K562 (cell line): ENCODE results near the gene HS3ST4. TPM values are rescaled to one million over a fixed set of nuclear protein-coding genes. Genes with fewer than 3 reads are reported as not detected.

ENCODE experiments used
- ATAC-seq: fragments of 200-7000 bp; cut with Tn5 transposase; 3 replicates; pipeline ENCODE4 v1.9.1; 2020; ENCODE audit warnings: moderate library complexity
- BruUV-seq: library from RNA; stranded (reverse); fragments of 400-500 nt; replicated peaks from 2 replicates; lab custom pipeline; 2021; lab: Mats Ljungman, UMichigan
- CTCF ChIA-PET: fragments of 300-600 bp; formaldehyde crosslinking; extraction: SDS; loops from one replicate; lab custom pipeline; 2021; ENCODE audit warnings: low intra/inter-chr PET ratio; lab: Yijun Ruan, JAX
- POLR2A ChIA-PET: fragments of 300-600, 350-650 bp; sonication (Branson Sonifier 250); formaldehyde crosslinking; extraction: SDS; loops from one replicate; lab custom pipeline; 2021; ENCODE audit warnings: antibody characterized with exemption, inconsistent platforms; lab: Yijun Ruan, JAX
- DNase-seq, 4 experiments: peaks; one replicate each; pipeline versions ENCODE4 v3.0.0 to v3.0.0-alpha.2; 2011 to 2018; ENCODE audit warnings: low spot score in 3 of 4, mixed read lengths in 3 of 4; ENCODE audit errors: extremely low read depth in 1 of 4
- FAIRE-seq: peaks from 2 replicates; lab custom pipeline; 2011; peaks lifted over from hg19 to GRCh38; lab: Jason Lieb, UNC
- H2AFZ ChIP-seq: 2 replicates; pipeline ENCODE4 v1.6.0; 2011; ENCODE audit warnings: low read depth, low read length, control low read depth, inconsistent platforms
- H3K27ac ChIP-seq: fragments of 200-600 bp; 3 replicates; pipeline ENCODE4 v1.8.0; 2011; ENCODE audit warnings: low read depth, mild to moderate bottlenecking, control low read depth, inconsistent platforms, low read length, moderate library complexity, mixed read lengths; ENCODE audit errors: extremely low read depth
- H3K27me3 ChIP-seq, 2 experiments: fragments of 300-600 bp in 1 of 2; 2 replicates in 1 of 2; 3 replicates in 1 of 2; pipeline versions ENCODE4 v1.6.0 to v1.8.0; 2011; ENCODE audit warnings: inconsistent platforms in 2 of 2, low read length in 2 of 2, mild to moderate bottlenecking in 1 of 2, mixed read lengths in 1 of 2, moderate library complexity in 1 of 2; ENCODE audit not compliant: control insufficient read depth in 2 of 2, insufficient read depth in 2 of 2
- H3K36me3 ChIP-seq: fragments of 300-600 bp; 3 replicates; pipeline ENCODE4 v1.8.0; 2011; ENCODE audit warnings: mild to moderate bottlenecking, low read length, inconsistent platforms; ENCODE audit not compliant: control insufficient read depth, insufficient read depth
- H3K4me1 ChIP-seq, 2 experiments: fragments of 200-600 bp in 1 of 2; replicated peaks in 1 of 2; 2 replicates in 1 of 2; 3 replicates in 1 of 2; pipeline versions ENCODE4 v1.5.1 to v1.8.0; 2011; ENCODE audit warnings: inconsistent platforms in 2 of 2, low read length in 2 of 2, mild to moderate bottlenecking in 1 of 2, mixed read lengths in 1 of 2, moderate library complexity in 1 of 2; ENCODE audit not compliant: control insufficient read depth in 2 of 2, insufficient read depth in 2 of 2
- H3K4me2 ChIP-seq: 2 replicates; pipeline ENCODE4 v1.6.1; 2011; ENCODE audit warnings: low read length, control low read depth, inconsistent platforms, mixed read lengths; ENCODE audit not compliant: insufficient read depth
- H3K4me3 ChIP-seq: fragments of 200-600 bp; sonication (generic), shearing (Covaris generic); 2 replicates; pipeline ENCODE4 v1.5.1; 2016; ENCODE audit warnings: control low read depth, inconsistent platforms
- H3K79me2 ChIP-seq: fragments of 200-600 bp; 3 replicates; pipeline ENCODE4 v1.8.0; 2011; ENCODE audit warnings: low read length, inconsistent platforms; ENCODE audit not compliant: control insufficient read depth, insufficient read depth
- H3K9ac ChIP-seq, 2 experiments: 2 replicates each; pipeline versions ENCODE4 v1.6.0 to v1.6.1; 2011; ENCODE audit warnings: low read depth in 2 of 2, low read length in 2 of 2, control low read depth in 1 of 2, inconsistent platforms in 1 of 2, mild to moderate bottlenecking in 1 of 2, mixed read lengths in 1 of 2; ENCODE audit not compliant: insufficient read depth in 1 of 2
- H3K9me1 ChIP-seq: one replicate; pipeline ENCODE4 v1.6.0; 2011; ENCODE audit warnings: inconsistent platforms, mild to moderate bottlenecking, low read length, moderate library complexity; ENCODE audit not compliant: control insufficient read depth, insufficient read depth
- H3K9me3 ChIP-seq: replicated peaks from 2 replicates; pipeline ENCODE4 v1.5.1; 2011; ENCODE audit warnings: low read depth, low read length, inconsistent platforms; ENCODE audit not compliant: control insufficient read depth, insufficient read depth
- H4K20me1 ChIP-seq: replicated peaks from 2 replicates; pipeline ENCODE4 v1.6.1; 2011; ENCODE audit warnings: low read length, inconsistent platforms, mixed read lengths; ENCODE audit not compliant: control insufficient read depth, insufficient read depth
- CREB5 ChIP-seq: fragments of 250-450 bp; sonication (Bioruptor Pico); IDR thresholded peaks from 2 replicates; pipeline ENCODE4 v1.5.0; 2020; ENCODE audit warnings: mild to moderate bottlenecking
- ELF4 ChIP-seq: fragments of 450-650 bp; formaldehyde crosslinking; IDR thresholded peaks from 2 replicates; pipeline ENCODE4 v1.4.0; 2022; ENCODE audit warnings: missing genetic modification characterization
- GABPA ChIP-seq: fragments of 200-800 bp; sonication (Bioruptor generic); conservative IDR thresholded peaks from 2 replicates; pipeline ENCODE4 v1.6.1; 2016; ENCODE audit warnings: low read depth, missing genetic modification characterization, missing compliant biosample characterization
- KAT8 ChIP-seq: fragments of 450-650 bp; IDR thresholded peaks from 2 replicates; pipeline ENCODE4 v1.6.1; 2016; ENCODE audit warnings: low read depth, mild to moderate bottlenecking
- PREB ChIP-seq: sonication (generic); formaldehyde crosslinking; IDR thresholded peaks from 2 replicates; pipeline ENCODE4 v1.8.1; 2023; ENCODE audit warnings: mild to moderate bottlenecking, missing genetic modification reagents
- RBM22 ChIP-seq: fragments of 200-400 bp; formaldehyde crosslinking; IDR thresholded peaks from 2 replicates; pipeline ENCODE4 v1.6.1; 2018; ENCODE audit warnings: low read length, low read depth; ENCODE audit not compliant: poor library complexity, severe bottlenecking
- SNIP1 ChIP-seq: fragments of 450-650 bp; IDR thresholded peaks from 2 replicates; pipeline ENCODE4 v1.7.1; 2017; ENCODE audit warnings: low read depth, mild to moderate bottlenecking
- ZBTB17 ChIP-seq: fragments of 450-650 bp; formaldehyde crosslinking; IDR thresholded peaks from 2 replicates; pipeline ENCODE4 v1.4.0; 2020; ENCODE audit warnings: mild to moderate bottlenecking
- ZEB2 ChIP-seq: fragments of 450-650 bp; IDR thresholded peaks from 2 replicates; pipeline ENCODE4 v1.6.1; 2016
- ZHX1 ChIP-seq: fragments of 150-350 bp; conservative IDR thresholded peaks from 2 replicates; pipeline ENCODE4 v1.6.1; 2014; ENCODE audit warnings: low read length
- ZNF143 ChIP-seq: sonication (generic); formaldehyde crosslinking; IDR thresholded peaks from 2 replicates; pipeline ENCODE4 v1.9.0; 2022; ENCODE audit warnings: mild to moderate bottlenecking, missing genetic modification reagents
- ZNF449 ChIP-seq: fragments of 250-450 bp; sonication (Bioruptor Pico); IDR thresholded peaks from 2 replicates; pipeline ENCODE4 v1.8.0; 2022; ENCODE audit warnings: moderate library complexity, mild to moderate bottlenecking, inconsistent platforms
- ZNF75A ChIP-seq: fragments of 450-650 bp; formaldehyde crosslinking; IDR thresholded peaks from 2 replicates; pipeline ENCODE4 v1.4.0; 2020; ENCODE audit warnings: mild to moderate bottlenecking
- ZNF76 ChIP-seq: fragments of 250-450 bp; sonication (Bioruptor Pico); IDR thresholded peaks from 2 replicates; pipeline ENCODE4 v1.4.0; 2020; ENCODE audit warnings: mild to moderate bottlenecking, moderate library complexity, borderline replicate concordance
- WGBS: fragments of 100-300 bp; shearing (Covaris generic); methylation state at CpG from one replicate; pipeline ENCODE4 v1.1.6; 2016; ENCODE audit warnings: low coverage, mixed read lengths; ENCODE audit not compliant: insufficient coverage; ENCODE audit errors: missing lambda C conversion rate; 5-methylcytosine and 5-hydroxymethylcytosine counted together
- in situ Hi-C: fragments of 300-500 bp; cut with MboI; formaldehyde crosslinking; loops from 4 replicates; pipeline ENCODE4 v1.15.0; 2018; ENCODE audit warnings: inconsistent platforms, mixed read lengths
- intact Hi-C: fragments of 100-400 bp; cut with micrococcal nuclease; formaldehyde crosslinking; loops from 2 replicates; pipeline ENCODE4 v1.14.2; 2022
- polyA plus RNA-seq, 8 experiments: library from polyadenylated mRNA; depleted of rRNA in 4 of 8; stranded (reverse) in 5 of 8; unstranded in 3 of 8; fragments of >200 nt; fragmentation: Nextera tagmentation in 2 of 8; fragmentation: Illumina TruSeq in 1 of 8; extraction: Ambion mirVana in 2 of 8; extraction: Trizol in 1 of 8; gene quantifications; 2 replicates each; pipeline versions ENCODE4 v1.2.1 to v1.2.3, GENCODE V29; 2011 to 2014; ENCODE audit warnings: inconsistent platforms in 1 of 8, missing spikeins in 1 of 8
- total RNA-seq, 7 experiments: library from RNA; depleted of rRNA in 6 of 7; stranded (reverse); fragments of >200 nt in 6 of 7; fragmentation: Illumina TruSeq in 2 of 7; extraction: Trizol in 2 of 7; gene quantifications; 2 replicates each; pipeline versions ENCODE4 v1.2.1 to v1.2.3, GENCODE V29; 2011 to 2021; ENCODE audit warnings: low replicate concordance in 1 of 7

HS3ST4 gene
- total and polyA plus RNA-seq, 9 of the 15 experiments (the other 6 are each of a cell fraction or from before 2014, with no cell fraction given): not detected

DNA sequence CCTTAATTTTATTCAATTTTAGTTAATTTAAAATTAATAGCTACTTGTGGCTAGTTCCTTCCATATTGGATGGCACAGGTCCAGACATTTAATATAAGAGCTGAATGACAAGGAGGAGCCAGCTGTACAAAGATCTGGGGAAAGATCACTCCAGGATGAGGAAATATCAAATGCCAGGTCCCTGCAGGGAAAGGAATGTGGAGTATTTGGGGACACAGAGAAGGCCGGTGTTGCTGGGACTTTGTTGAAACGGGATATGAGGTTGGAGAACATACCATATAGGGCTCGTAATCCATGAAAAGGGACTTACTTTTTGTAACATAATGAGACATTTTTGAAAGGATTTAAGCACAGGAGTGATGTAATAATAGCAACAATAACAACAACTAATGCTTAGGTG lies 426.8 kb downstream of the HS3ST4 start (continued):
- TF ChIP-seq ZHX1: no peak
- TF ChIP-seq ZEB2: no peak

DNA sequence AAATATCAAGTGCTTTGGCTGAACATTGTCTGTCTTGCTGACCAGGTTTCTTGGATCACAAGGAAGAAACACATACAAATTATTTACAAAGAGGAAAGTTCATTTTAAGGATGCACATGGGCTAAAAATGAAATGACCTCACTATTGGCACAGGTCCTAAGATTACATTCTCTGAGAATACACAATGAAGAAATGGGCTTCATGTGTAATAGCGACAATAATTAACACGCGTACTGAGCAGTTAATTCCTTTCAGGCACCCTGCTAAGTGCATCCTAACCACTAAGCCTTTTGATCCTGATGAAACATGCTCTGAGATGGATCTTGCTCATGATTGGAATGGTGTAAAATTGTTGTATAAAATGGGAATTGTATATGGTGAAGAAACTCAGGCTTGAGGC lies 429.0 kb downstream of the HS3ST4 start:
- H2AFZ ChIP-seq: no peak overlapping the region
- H3K9me1 ChIP-seq: no peaks in the 10 kb centered on the region
- POLR2A ChIA-PET: no interaction called here
- H3K27me3 ChIP-seq: no peaks in the 10 kb centered on the region
- FAIRE-seq (no peak), ATAC-seq (no peak), DNase-seq (no peak)
- H3K4me1 ChIP-seq: no peaks in the 10 kb centered on the region
- no peaks in the 10 kb centered on the region for H3K79me2 ChIP-seq
- H3K4me3 ChIP-seq: no peak overlapping the region
- H3K9me3 ChIP-seq: no peaks in the 10 kb centered on the region
- WGBS: 0% methylated on average over 3 of the region's 3 CpGs
- in situ Hi-C loops: no loop called here
- intact Hi-C loops: no loop called here
- BruUV-seq: no TSS peak
- H4K20me1 ChIP-seq: no peaks in the 10 kb centered on the region
- no peak overlapping the region for H3K4me2 ChIP-seq
- no peaks in the 10 kb centered on the region for H3K36me3 ChIP-seq
- no peak overlapping the region for H3K9ac ChIP-seq
- no peak overlapping the region for H3K27ac ChIP-seq
- CTCF ChIA-PET: no interaction called here
- no peak for TF ChIP-seq CREB5 (CRISPR knock-in tag)
- no peak for TF ChIP-seq PREB (CRISPR knock-in tag)
- no peak for TF ChIP-seq ZNF76 (CRISPR knock-in tag)
- no peak for TF ChIP-seq GABPA (tag)
- TF ChIP-seq ZNF75A (CRISPR knock-in tag): no peak
- no peak for TF ChIP-seq ELF4
- no peak for TF ChIP-seq ZBTB17 (CRISPR knock-in tag)
- TF ChIP-seq RBM22: no peak
- TF ChIP-seq SNIP1: no peak
- TF ChIP-seq KAT8: no peak
- no peak for TF ChIP-seq ZNF143 (CRISPR knock-in tag)
- TF ChIP-seq ZNF449 (CRISPR knock-in tag): no peak
